ENCODE results near the gene ANKRD18A. TPM values are rescaled to one million over a fixed set of nuclear protein-coding genes. Genes with fewer than 3 reads are reported as not detected.

ANKRD18A gene
- total and polyA plus RNA-seq, 2 of the 8 experiments (the other 6 are each of a cell fraction or from before 2014, with no cell fraction given) = 0.68 to 4.0 TPM

DNA sequence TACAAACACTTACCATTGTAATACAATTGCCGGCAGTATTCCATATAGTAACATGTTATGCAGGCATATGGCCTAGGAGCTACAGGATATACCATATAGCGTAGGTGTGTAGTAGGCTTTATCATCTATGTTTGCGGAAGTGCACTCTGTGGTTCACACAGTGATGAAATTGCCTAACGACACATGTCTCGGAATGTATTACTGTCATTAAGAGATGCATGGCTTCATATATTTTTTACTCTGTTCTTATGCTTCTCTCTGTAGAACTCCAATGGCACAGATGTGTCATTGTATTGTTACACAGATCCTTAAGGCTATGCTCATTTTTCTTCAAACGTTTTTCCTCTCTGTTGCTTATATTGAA is 19.2 kb upstream of the ANKRD18A start:
- Histone ChIP-seq H4K91ac (replicated peaks; ENCODE audit: insufficient read length, low read length) (no peak overlapping the region), H3K27ac (ENCODE audit: low read depth, low read length) (no peak overlapping the region), H3K27me3 (replicated peaks in 1 of 4; ENCODE audit: control insufficient read depth in 3 of 4, extremely low read depth in 1 of 4, insufficient read depth in 3 of 4, low read length in 3 of 4) (no peaks in the 10 kb centered on the region), H3K79me1 (ENCODE audit: low read depth, low read length) (no peaks in the 10 kb centered on the region), H3K56ac (replicated peaks; ENCODE audit: insufficient read length, low read depth, low read length) (no peak overlapping the region), H2BK15ac (ENCODE audit: low read length) (no peak overlapping the region), H2AK5ac (ENCODE audit: low read depth, low read length) (no peak overlapping the region), H3K79me2 (ENCODE audit: control insufficient read depth in 1 of 2, insufficient read depth in 2 of 2, low read length in 2 of 2) (no peaks in the 10 kb centered on the region), H3K23ac (ENCODE audit: insufficient read length) (no peak overlapping the region), H3K4me2 (ENCODE audit: insufficient read depth in 1 of 2, low read depth in 2 of 2, low read length in 2 of 2) (no peak overlapping the region), H3K9ac (replicated peaks in 1 of 4; ENCODE audit: extremely low read depth in 1 of 4, low read depth in 3 of 4, low read length in 3 of 4) (no peak overlapping the region), H4K8ac (ENCODE audit: extremely low read depth, insufficient read depth, low read length) (no peak overlapping the region), H2AFZ (ENCODE audit: low read length) (no peak overlapping the region), H3K23me2 (ENCODE audit: low read depth, low read length) (no peaks in the 10 kb centered on the region), H4K5ac (ENCODE audit: insufficient read length, low read depth, low read length) (no peak overlapping the region), H3K4me3 (ENCODE audit: extremely low read depth in 1 of 4, insufficient read depth in 2 of 4, low read depth in 3 of 4, low read length in 4 of 4) (no peak overlapping the region), H2BK120ac (replicated peaks; ENCODE audit: low read depth, low read length) (no peak overlapping the region), H2BK5ac (ENCODE audit: low read depth, low read length) (no peak overlapping the region), H3K36me3 (ENCODE audit: control insufficient read depth in 2 of 4, insufficient read depth in 4 of 4, low read length in 3 of 4) (no peaks in the 10 kb centered on the region), H2BK12ac (ENCODE audit: low read depth, low read length) (no peak overlapping the region), H3K9me3 (ENCODE audit: insufficient read depth in 2 of 2, low read depth in 1 of 2, low read length in 1 of 2) (no peaks in the 10 kb centered on the region), H3K4ac (replicated peaks; ENCODE audit: insufficient read length, low read depth, low read length) (no peak overlapping the region), H4K20me1 (replicated peaks in 1 of 2; ENCODE audit: control insufficient read depth in 1 of 2, insufficient read depth in 2 of 2, low read length in 2 of 2) (no peaks in the 10 kb centered on the region), H3K4me1 (replicated peaks in 1 of 4; ENCODE audit: control insufficient read depth in 3 of 4, insufficient read depth in 4 of 4, low read length in 3 of 4) (peaks cover 3 to 6% (median 4%) of the 10 kb centered on the region in 4 experiments; a peak in 5 of 7 replicates), H3K14ac (ENCODE audit: insufficient read length) (no peak overlapping the region), H3K18ac (ENCODE audit: extremely low read depth, low read length) (no peak overlapping the region), H2BK20ac (ENCODE audit: low read length) (no peak overlapping the region)
- CTCF ChIA-PET (ENCODE audit: partially characterized antibody) = interaction anchor here (4.0 kb wide), 1 partner anchor 18 kb away, joined by 19 read pairs; the partner anchor contains the start of gene ANKRD18A
- FAIRE-seq = no peak
- POLR2A ChIA-PET (ENCODE audit: partially characterized antibody) = interaction anchor here (0.7 kb wide), 1 partner anchor 119 kb away, joined by 3 read pairs; no protein-coding TSS in a partner anchor
- no peak for DNase-seq (ENCODE audit: low read depth in 1 of 2, low spot score in 2 of 2)
- 85% methylated on average over 6 of the region's 6 CpGs; no CpG with 5 or more reads in 1 of the 2 experiments for WGBS, 2 experiments (ENCODE audit: extremely low coverage in 1 of 2, insufficient coverage in 1 of 2, insufficient read length in 1 of 2, insufficient replicate concordance in 2 of 2, low coverage in 1 of 2, low lambda C conversion rate in 2 of 2, missing lambda C conversion rate in 1 of 2)
- TF ChIP-seq, protein P1, sequence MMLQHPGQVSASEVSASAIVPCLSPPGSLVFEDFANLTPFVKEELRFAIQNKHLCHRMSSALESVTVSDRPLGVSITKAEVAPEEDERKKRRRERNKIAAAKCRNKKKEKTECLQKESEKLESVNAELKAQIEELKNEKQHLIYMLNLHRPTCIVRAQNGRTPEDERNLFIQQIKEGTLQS (IDR thresholded peaks at IDR 0.05; ENCODE audit: insufficient read depth, low read depth, low read length) = no peak
- TF ChIP-seq YY1 (IDR thresholded peaks at IDR 0.05; ENCODE audit: low read depth, low read length) (no peak), SIRT6 (IDR thresholded peaks at IDR 0.05; ENCODE audit: low read length) (no peak), BCL11A (IDR thresholded peaks at IDR 0.05; ENCODE audit: low read depth in 2 of 2, low read length in 2 of 2) (no peak), SAP30 (IDR thresholded peaks at IDR 0.05; ENCODE audit: insufficient read depth, insufficient replicate concordance, low read length) (no peak), KDM1A (IDR thresholded peaks at IDR 0.05; ENCODE audit: borderline replicate concordance, low read length) (no peak), MAX (IDR thresholded peaks at IDR 0.05) (no peak), CEBPB (IDR thresholded peaks at IDR 0.05; ENCODE audit: low read depth, low read length) (no peak), HDAC2 (IDR thresholded peaks at IDR 0.05; ENCODE audit: borderline replicate concordance in 1 of 2, low read depth in 2 of 2, low read length in 2 of 2) (no peak), JUN (IDR thresholded peaks at IDR 0.05; ENCODE audit: low read depth, low read length) (no peak), RAD21 (IDR thresholded peaks at IDR 0.05 in 1 of 2, conservative IDR thresholded peaks at IDR 0.05 in 1 of 2; ENCODE audit: low read depth in 2 of 2, low read length in 2 of 2) (no peak), SP2 (IDR thresholded peaks at IDR 0.05; ENCODE audit: low read length) (no peak), GTF2F1 (IDR thresholded peaks at IDR 0.05; ENCODE audit: borderline replicate concordance, low read depth, low read length) (no peak), POLR2A (IDR thresholded peaks at IDR 0.05; ENCODE audit: control extremely low read depth in 1 of 2, low read depth in 2 of 2, low read length in 2 of 2) (no peak)

All from H1 (cell line).